ENCODE measurements around the gene SMG6. TPM values are rescaled to one million over a fixed set of nuclear protein-coding genes. Genes with fewer than 3 reads are reported as not detected.

SMG6 gene
- total RNA-seq, 4 donors from 2014 or later: 13.3 to 74.9 (median 41.6) TPM

DNA sequence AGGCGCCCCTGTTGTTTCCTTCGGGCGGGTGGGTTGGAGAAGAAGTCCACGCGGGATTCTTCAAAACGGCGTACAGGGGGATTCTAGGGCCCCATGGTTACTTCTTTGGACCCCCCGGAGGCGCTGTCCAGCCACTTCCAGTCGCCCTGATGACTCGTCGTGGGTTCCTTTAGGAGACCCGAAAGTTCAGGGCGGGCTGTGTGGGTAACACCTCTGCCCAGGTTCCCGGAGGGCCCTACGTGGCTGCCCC, 249.4 kb downstream of the SMG6 start:
- no peak for TF ChIP-seq POLR2A (IDR thresholded peaks at IDR 0.05)
- TF ChIP-seq, protein P1, sequence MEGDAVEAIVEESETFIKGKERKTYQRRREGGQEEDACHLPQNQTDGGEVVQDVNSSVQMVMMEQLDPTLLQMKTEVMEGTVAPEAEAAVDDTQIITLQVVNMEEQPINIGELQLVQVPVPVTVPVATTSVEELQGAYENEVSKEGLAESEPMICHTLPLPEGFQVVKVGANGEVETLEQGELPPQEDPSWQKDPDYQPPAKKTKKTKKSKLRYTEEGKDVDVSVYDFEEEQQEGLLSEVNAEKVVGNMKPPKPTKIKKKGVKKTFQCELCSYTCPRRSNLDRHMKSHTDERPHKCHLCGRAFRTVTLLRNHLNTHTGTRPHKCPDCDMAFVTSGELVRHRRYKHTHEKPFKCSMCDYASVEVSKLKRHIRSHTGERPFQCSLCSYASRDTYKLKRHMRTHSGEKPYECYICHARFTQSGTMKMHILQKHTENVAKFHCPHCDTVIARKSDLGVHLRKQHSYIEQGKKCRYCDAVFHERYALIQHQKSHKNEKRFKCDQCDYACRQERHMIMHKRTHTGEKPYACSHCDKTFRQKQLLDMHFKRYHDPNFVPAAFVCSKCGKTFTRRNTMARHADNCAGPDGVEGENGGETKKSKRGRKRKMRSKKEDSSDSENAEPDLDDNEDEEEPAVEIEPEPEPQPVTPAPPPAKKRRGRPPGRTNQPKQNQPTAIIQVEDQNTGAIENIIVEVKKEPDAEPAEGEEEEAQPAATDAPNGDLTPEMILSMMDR (IDR thresholded peaks at IDR 0.05): no peak
- intact Hi-C loops (cut with DNase I; ENCODE audit: low total_unique reads): loop anchor here (2.0 to 10.0 kb wide), 2 partner anchors 121 to 191 kb away; no protein-coding TSS in a partner anchor
- Histone ChIP-seq H3K4me3 (peak overlapping the region; percentile 46 to 90), H3K27ac (peak overlapping the region; percentile 94 to 99), H3K36me3 (no peaks in the 10 kb centered on the region), H3K27me3 (no peaks in the 10 kb centered on the region), H3K4me1 (peaks cover 3 to 23% of the 10 kb centered on the region in 2 donors), H3K9me3 (no peaks in the 10 kb centered on the region)
- no peak for DNase-seq

DNA sequence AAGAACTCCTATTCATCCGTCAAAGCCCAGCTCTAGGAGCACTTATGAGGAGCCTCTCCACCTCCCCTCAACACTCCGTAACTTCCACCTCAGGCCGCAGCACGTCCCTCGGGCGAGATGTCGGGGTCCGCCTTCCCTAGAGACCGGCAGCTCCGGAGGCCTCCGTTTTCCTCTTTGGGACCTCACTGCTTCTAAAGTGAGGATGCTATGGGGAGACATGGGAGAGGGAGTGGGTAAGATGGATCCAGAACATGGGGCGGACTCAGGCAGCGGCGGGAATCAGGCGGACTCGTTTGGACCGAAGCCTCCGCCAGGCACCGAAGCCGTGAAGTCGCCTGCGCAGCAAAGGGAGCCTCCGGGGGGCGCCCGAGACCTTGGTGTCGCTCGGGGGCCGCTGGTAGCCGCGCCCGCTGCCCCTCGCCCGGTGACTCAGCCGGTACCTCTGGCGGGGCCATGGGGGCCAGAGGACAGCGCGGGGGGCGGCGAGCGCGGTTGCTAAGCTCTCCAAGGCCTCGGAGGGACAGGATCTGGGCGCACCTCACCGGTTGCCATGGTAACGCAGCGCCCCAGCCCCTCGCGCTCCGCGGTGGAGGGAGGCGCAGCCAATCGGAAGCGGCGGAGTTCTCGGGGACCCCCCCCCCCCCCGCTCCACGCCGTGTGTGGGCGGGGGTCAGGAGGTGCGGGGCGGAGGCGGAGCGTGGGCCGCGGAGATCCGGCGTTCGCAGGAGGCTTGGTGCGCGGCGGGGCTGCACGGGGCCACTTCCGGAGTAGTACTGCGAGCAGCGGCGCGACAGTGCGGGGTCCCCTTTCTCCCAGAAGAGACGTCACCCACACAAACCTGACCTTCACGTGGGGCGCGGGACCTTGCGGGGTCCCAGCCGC, 250.0 kb downstream of the SMG6 start:
- Histone ChIP-seq H3K4me1 (peaks cover 7 to 22% of the 10 kb centered on the region in 2 donors), H3K4me3 (peak overlapping the region; percentile 46 to 90), H3K27me3 (no peaks in the 10 kb centered on the region), H3K27ac (peak overlapping the region; percentile 94 to 99), H3K9me3 (no peaks in the 10 kb centered on the region), H3K36me3 (no peaks in the 10 kb centered on the region)
- DNase-seq: peak; percentile 88
- intact Hi-C loops (cut with DNase I; ENCODE audit: low total_unique reads): loop anchor here (2.0 to 10.0 kb wide), 2 partner anchors 121 to 191 kb away; no protein-coding TSS in a partner anchor
- peak in 1 of 2 donors; percentile 32 for TF ChIP-seq POLR2A (IDR thresholded peaks at IDR 0.05)
- TF ChIP-seq, protein P1 (IDR thresholded peaks at IDR 0.05): peak; percentile 75 to 88 (median 82)

DNA sequence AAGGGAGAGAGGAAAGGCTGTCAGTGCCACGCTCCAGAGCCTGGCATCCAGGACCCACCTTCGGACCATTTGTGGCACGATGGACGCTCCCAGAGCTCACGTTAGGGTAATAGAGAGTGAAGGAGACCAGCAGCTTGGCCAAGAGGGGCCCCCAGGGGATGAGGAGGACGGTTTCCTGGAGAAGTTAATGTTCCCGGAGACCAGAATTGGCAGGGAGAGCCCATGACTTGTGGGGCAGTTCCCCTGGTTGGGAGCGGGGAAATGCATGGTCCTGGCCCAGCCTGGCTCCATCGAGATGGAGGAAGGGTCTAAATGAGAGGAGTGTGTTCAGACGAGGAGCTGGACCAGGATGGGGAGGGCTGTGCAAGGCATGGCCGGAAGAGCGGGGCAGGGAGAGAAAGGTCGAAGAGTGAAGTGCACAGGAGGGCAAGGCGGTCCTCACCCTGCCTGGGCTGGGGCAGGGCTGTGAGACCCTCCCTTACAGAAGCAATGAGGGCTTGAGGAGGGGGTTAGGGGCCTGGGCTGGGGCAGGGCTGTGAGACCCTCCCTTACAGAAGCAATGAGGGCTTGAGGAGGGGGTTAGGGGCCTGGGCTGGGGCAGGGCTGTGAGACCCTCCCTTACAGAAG, 251.5 kb downstream of the SMG6 start:
- Histone ChIP-seq H3K27me3 (no peaks in the 10 kb centered on the region), H3K4me3 (no peak overlapping the region), H3K27ac (peak overlapping the region in 1 of 2 donors; percentile 70), H3K4me1 (peaks cover 7 to 16% of the 10 kb centered on the region in 2 donors), H3K9me3 (no peaks in the 10 kb centered on the region), H3K36me3 (no peaks in the 10 kb centered on the region)
- no peak for TF ChIP-seq POLR2A (IDR thresholded peaks at IDR 0.05)
- TF ChIP-seq, protein P1 (IDR thresholded peaks at IDR 0.05): no peak
- intact Hi-C loops (cut with DNase I; ENCODE audit: low total_unique reads): loop anchor here (10.0 kb wide), 1 partner anchor 123 kb away; no protein-coding TSS in a partner anchor
- no peak for DNase-seq

DNA sequence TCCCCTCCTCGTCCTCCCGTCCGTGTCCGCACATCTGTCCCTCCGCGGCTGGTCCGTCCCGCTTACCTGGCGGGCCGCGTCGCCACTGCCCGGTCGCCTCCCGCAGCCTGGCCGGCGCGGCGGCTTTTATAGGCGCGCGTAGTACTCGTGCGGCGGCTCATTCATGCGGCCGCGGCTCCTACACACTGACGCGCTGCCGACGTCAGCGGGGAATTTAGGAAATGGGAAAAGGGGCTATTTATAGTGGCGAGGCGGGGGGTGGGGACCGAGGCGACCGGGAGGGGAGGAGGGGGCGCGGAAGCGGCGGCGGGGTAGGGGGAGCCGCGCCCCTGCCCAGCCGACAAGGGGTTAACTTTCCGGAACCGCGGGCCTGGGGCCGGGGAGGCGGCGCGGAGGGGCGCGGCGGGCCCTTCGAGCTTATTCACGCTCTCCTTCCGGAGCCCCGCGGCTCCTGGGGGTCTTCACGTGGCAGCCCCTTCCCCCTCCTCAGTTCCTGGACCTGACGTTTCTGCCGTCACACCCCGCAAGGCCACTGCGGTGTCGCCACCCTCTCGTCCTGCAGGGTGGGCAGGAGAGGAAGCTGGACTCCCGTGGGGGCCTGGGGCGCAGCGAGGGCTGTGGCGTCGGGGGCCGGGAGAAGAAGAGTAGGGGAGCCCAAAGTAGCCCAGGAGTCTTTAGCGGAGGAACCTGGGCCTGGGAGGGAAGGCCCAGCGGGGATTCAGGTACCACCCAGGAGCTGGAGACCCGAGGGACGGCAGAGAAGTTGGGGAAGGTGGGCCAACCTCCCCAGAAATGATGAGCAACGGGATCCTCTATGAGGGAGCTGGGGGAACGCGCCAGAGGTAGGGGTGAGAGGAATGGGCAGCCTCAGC, 252.3 kb downstream of the SMG6 start:
- H3K4me3 ChIP-seq: peak overlapping the region in 1 of 2 donors; percentile 63
- H3K36me3 ChIP-seq: no peaks in the 10 kb centered on the region
- DNase-seq: peak in 1 of 2 donors; percentile 51
- H3K27ac ChIP-seq: peak overlapping the region; percentile 44 to 70
- no peaks in the 10 kb centered on the region for H3K9me3 ChIP-seq
- no peaks in the 10 kb centered on the region for H3K27me3 ChIP-seq
- intact Hi-C loops (cut with DNase I; ENCODE audit: low total_unique reads): loop anchor here (10.0 kb wide), 1 partner anchor 124 kb away; no protein-coding TSS in a partner anchor
- TF ChIP-seq POLR2A (IDR thresholded peaks at IDR 0.05): no peak
- TF ChIP-seq, protein P1 (IDR thresholded peaks at IDR 0.05): peak in 1 of 4 experiments; percentile 6
- peaks cover 7 to 16% of the 10 kb centered on the region in 2 donors for H3K4me1 ChIP-seq

All from uterus (tissue), 4 donors.